K562 treated with DMSO at 1 percent for 24 hours (cell line): ENCODE measurements around the gene LEUTX. TPM values are rescaled to one million over a fixed set of nuclear protein-coding genes. Genes with fewer than 3 reads are reported as not detected.

Experiments used
- total RNA-seq: library from RNA; unstranded; fragments of 300-600 nt; gene quantifications from 2 replicates; pipeline ENCODE4 v1.2.3, GENCODE V29; 2022; ENCODE audit warnings: low read depth; ENCODE audit not compliant: insufficient read depth

Gene LEUTX, protein sequence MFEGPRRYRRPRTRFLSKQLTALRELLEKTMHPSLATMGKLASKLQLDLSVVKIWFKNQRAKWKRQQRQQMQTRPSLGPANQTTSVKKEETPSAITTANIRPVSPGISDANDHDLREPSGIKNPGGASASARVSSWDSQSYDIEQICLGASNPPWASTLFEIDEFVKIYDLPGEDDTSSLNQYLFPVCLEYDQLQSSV
- total RNA-seq: not detected in 2 replicates

DNA sequence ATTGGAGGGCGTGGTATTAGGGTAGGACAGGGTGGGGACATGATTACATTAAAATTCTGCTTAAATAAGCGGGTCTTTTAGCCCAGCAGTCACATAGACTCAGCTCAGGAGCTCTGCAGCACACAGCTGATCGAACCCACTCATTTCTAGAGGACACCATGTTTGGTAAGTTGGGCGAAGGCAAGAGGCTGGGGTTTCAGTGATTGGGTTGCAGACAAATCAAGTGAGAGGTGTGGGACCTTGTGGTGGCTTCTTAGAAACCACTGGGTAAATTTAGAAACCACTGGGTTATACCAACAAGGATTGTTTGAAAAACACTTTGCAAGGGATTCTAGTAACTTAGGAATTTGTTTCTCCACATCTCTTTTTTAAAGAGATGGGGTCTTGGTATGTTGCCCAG lies at the start of gene LEUTX:
Gene LEUTX (plus strand): TSS at position 92 of the 400 bp plus-strand sequence. CDS start 67 bp downstream, at position 159.

DNA sequence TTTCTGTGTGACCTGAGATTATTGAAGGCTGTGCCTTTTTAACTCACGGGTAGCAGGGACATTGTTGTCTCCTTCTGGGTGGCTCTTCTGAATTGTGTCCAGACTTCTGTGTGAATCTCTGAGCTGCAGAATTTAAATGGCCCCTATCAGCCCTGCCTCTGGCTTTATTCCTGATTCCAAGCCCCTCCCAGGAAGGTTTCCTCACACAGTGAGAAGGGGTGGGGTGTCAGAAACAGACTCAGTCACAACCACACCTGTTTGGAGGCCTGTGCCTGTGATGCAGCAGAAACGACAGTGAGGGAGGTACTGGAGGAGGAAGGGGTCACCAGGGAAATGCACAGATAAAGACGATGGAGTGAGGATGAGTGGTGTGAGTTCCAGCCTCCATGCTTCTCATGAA lies 40.8 kb upstream of the LEUTX start, which contains the start of gene CLC:
Gene CLC (minus strand): TSS at position 139 of the 400 bp plus-strand sequence. CDS start 77 bp downstream, at position 62.

DNA sequence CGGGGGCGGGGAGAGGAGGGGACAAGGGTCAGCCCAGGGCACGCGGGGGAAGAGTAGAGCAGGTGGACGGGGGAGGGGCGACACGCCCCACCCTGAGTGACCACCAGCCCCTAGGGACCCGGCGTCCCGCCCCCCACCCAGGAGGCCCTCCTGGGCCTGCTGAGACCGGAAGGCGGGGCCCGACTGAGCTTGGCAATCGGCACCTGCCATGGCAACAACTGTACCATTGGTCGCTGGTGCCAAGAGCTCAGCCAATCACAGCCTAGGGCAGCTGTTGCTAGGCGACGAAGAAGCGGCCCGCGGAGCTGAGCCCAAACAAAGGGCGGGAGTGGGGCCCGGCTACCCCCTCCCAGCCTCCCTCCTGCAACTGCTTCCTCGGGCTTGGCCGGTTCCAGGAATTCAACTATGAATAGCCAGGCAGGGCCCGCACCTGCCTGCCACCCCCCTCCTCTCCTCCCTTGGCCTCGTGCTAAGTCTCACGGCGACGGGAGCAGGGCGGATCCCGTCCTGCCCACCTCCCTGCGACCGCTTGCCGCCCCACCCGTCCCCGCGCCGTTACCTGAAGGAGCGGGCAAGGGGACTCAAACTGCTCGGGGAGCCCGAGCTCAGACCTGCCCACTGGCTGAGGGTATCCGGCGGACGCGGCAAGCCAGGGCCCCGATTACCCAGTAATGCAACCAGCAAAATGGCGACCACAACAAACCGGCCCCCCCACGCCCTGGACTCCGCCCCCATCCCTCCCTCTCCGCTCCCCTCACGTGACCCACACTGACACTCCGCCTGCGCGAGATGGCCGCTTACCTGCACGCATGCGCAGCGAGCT lies 55.0 kb downstream of the LEUTX start, which contains the start of gene DYRK1B:
Gene DYRK1B (minus strand): TSS at position 699 of the 823 bp plus-strand sequence. CDS start 2,295 bp downstream, outside the sequence.

Other genes with a start within 250 kb of the LEUTX start
- gene EID2B, start 246.0 kb upstream of the LEUTX start, total RNA-seq: 8.8 and 9.2 TPM in 2 replicates
- 31.7 and 34.8 TPM in 2 replicates for gene EID2, start 238.7 kb upstream of the LEUTX start, total RNA-seq
- gene LGALS13, start 176.3 kb upstream of the LEUTX start, total RNA-seq: not detected in 2 replicates
- not detected in 2 replicates for gene LGALS16, start 122.9 kb upstream of the LEUTX start, total RNA-seq
- not detected in 2 replicates for gene LGALS14, start 74.4 kb upstream of the LEUTX start, total RNA-seq
- gene CLC, start 40.8 kb upstream of the LEUTX start, total RNA-seq: not detected in 2 replicates
- gene DYRK1B, start 55.3 kb downstream of the LEUTX start, total RNA-seq: 15.8 and 18.5 TPM in 2 replicates
- gene FBL, start 67.5 kb downstream of the LEUTX start, total RNA-seq: 417 and 421 TPM in 2 replicates
- 0.61 and 0.73 TPM in 2 replicates for gene FCGBP, start 155.8 kb downstream of the LEUTX start, total RNA-seq
- 188 and 192 TPM in 2 replicates for gene PSMC4, start 192.3 kb downstream of the LEUTX start, total RNA-seq
- gene ZNF546, start 218.2 kb downstream of the LEUTX start, total RNA-seq: 1.0 and 1.5 TPM in 2 replicates